ENCODE results near the gene PRPSAP1.

DNA sequence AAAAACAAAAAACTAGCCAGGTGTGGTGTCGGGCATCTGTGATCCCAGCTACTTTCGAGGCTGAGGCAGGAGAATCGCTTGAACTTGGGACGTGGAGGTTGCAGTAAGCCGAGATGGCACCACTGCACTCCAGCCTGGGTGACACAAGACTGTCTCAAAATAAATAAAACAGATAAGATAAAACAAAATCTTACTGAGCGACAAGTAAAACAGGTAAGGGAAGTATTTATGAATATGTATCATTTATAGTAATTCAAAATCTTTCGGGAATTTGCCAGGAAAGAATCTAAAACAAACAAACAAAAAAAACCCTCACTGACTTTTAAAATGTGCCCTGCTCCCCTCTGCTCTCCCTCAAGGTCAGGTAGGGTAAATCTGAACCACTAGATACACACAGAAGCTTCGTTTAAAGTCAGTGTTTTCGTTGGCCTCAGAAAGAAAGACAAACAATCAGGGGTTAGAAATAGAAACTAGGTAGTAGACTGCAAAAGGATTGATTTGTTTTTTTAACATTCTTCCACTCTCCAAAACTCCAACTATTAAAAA, 2.1 kb downstream of the PRPSAP1 start:
- TF ChIP-seq, protein P1, sequence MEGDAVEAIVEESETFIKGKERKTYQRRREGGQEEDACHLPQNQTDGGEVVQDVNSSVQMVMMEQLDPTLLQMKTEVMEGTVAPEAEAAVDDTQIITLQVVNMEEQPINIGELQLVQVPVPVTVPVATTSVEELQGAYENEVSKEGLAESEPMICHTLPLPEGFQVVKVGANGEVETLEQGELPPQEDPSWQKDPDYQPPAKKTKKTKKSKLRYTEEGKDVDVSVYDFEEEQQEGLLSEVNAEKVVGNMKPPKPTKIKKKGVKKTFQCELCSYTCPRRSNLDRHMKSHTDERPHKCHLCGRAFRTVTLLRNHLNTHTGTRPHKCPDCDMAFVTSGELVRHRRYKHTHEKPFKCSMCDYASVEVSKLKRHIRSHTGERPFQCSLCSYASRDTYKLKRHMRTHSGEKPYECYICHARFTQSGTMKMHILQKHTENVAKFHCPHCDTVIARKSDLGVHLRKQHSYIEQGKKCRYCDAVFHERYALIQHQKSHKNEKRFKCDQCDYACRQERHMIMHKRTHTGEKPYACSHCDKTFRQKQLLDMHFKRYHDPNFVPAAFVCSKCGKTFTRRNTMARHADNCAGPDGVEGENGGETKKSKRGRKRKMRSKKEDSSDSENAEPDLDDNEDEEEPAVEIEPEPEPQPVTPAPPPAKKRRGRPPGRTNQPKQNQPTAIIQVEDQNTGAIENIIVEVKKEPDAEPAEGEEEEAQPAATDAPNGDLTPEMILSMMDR (IDR thresholded peaks at IDR 0.05 in 4 of 5, conservative IDR thresholded peaks at IDR 0.05 in 1 of 5): no peak
- no peak for TF ChIP-seq POLR2A (IDR thresholded peaks at IDR 0.05)
